ENCODE measurements around the gene RDX.

- TF ChIP-seq, protein P1, sequence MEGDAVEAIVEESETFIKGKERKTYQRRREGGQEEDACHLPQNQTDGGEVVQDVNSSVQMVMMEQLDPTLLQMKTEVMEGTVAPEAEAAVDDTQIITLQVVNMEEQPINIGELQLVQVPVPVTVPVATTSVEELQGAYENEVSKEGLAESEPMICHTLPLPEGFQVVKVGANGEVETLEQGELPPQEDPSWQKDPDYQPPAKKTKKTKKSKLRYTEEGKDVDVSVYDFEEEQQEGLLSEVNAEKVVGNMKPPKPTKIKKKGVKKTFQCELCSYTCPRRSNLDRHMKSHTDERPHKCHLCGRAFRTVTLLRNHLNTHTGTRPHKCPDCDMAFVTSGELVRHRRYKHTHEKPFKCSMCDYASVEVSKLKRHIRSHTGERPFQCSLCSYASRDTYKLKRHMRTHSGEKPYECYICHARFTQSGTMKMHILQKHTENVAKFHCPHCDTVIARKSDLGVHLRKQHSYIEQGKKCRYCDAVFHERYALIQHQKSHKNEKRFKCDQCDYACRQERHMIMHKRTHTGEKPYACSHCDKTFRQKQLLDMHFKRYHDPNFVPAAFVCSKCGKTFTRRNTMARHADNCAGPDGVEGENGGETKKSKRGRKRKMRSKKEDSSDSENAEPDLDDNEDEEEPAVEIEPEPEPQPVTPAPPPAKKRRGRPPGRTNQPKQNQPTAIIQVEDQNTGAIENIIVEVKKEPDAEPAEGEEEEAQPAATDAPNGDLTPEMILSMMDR (conservative IDR thresholded peaks at IDR 0.05 in 1 of 2, IDR thresholded peaks at IDR 0.05 in 1 of 2; ENCODE audit: low read depth in 1 of 2, low read length in 2 of 2): no peak
- TF ChIP-seq EZH2 (IDR thresholded peaks at IDR 0.05; ENCODE audit: low read length, missing control alignments): no peak
These were observed 736 bp downstream of the RDX start for GRCh38 chr11:110295531-110296225.

All from fibroblast of lung (primary cell).